ENCODE measurements around the gene GRAMD2B.

DNA sequence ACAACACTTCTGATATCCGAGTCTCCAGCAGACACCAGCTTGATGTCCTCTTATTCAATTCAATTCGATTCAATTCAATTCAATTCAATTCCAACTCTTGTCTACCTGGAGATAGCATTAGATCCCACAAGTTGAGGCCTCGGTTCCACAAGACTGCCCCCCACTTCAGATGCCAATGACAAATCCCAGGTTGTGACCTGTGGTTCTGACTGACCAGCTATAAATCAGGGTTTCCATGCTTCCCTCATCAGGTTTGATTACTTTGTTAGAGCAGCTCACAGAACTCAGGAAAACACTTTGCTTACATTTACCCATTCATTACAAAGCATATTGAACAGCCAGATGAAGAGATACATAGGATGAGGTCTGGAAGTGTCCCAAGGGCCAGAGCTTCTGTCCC, 89.2 kb downstream of the GRAMD2B start:
- no peak for TF ChIP-seq POLR2A (IDR thresholded peaks at IDR 0.05; ENCODE audit: low read length)
- no peak for TF ChIP-seq GATA1 (IDR thresholded peaks at IDR 0.05; ENCODE audit: low read depth, low read length)
